ENCODE data around the gene FAM169A.
"Not testable (repeated sequence)": the region's sequence is repeated elsewhere in the genome, so short reads cannot be mapped to it uniquely, and the experiment has no call there.

FAM169A gene

DNA sequence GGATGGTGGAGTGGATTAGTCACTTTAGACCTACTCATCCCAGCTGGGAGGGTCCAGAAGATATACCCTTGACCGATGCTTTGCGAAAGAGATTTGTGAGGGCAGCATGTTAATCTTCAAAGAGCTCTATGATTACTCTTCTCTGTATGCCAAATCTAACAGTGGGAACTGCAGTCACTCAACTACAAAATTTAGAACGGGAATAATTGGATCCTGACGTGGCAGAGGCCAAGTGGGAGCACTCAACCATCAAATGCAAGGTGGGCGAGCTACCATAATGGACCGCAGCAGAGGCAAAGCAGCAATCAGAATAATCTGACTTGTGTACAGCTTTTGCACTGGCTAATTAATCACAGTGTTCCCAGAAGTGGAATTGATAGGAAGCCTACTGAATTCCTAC, 78.8 kb downstream of the FAM169A start:
- DNase-seq, result no peak

DNA sequence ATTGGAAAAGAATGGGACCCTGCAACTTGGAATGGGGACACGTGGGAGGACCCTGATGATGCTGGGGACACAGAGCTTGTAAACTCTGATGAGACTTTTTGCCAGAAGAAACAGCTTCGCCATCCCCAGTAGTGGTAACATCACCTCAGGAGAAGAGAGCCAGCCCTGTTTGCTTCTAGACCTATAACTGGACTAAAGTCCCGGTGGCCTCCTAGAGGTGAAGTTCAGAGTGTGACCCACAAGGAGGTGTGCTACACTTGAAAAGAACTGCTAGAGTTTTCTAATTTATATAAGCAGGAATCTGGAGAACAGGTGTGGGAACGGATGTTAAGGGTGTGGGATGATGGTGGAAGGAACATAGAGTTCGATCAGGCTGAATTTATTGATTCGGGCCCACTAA, 79.3 kb downstream of the FAM169A start:
- no peak for DNase-seq

- DNase-seq, result no peak
Observed at GRCh38 chr5:74778609-74779008, 87.6 kb downstream of the FAM169A start.

- no peak for DNase-seq
Observed at GRCh38 chr5:74772359-74772758, 93.8 kb downstream of the FAM169A start.

- no peak for DNase-seq
Observed at GRCh38 chr5:74767579-74767913, 98.6 kb downstream of the FAM169A start.

GRCh38 chr5:74766849-74767578, 99.2 kb downstream of the FAM169A start, which contains the start of the genes GFM2 and NSA2:
Gene GFM2 (minus strand): TSS chr5:74767117. CDS start chr5:74763742, 3,375 bp downstream.
Gene NSA2 (plus strand): TSS chr5:74767249. CDS start chr5:74767361, 112 bp downstream.
- peak; percentile 88 for DNase-seq

- DNase-seq, result peak; percentile 2
Observed at GRCh38 chr5:74766418-74766848, 99.8 kb downstream of the FAM169A start.

- DNase-seq, result no peak
Observed at GRCh38 chr5:74765929-74766328, 100.3 kb downstream of the FAM169A start.

DNA sequence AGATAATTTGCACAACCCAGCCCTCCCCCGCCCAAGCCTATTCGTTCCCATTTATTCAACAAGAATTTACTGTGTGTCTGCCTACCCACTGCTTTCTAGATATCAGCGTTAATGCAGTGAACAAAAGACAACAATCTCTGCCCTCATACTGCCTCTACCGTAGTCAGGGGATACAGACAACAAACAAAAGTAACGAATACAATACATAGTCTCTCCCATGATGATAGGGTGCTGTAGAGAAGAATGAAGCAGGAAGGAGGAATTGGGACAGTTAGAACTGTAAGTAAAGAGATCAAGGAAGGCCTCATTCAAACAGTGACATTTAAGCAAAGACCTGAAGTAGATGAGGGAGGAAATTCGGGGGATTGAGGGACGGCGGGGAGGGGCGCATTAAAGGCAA, 101.0 kb downstream of the FAM169A start:
- no peak for DNase-seq

DNA sequence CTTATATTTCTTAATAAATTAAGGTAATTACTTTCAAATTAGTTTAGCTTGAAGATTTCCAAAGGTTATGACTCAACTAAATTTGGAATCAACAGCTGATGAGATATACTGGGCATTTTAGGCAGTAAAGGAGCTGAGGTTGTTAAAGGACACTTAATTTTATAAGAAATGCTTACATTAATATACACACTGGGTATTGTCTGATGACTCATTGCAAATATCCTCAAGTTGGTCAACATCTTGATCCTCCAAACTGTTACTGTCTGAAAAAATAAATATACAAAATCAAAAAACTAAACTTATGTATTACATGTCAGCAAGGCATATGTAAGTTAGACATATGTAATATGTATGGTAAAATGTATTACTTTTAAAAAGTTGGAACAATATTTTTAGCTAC, 102.7 kb downstream of the FAM169A start:
- DNase-seq, result no peak

- peak; percentile 4 for DNase-seq
Observed at GRCh38 chr5:74762599-74762998, 103.6 kb downstream of the FAM169A start.

GRCh38 chr5:74761241-74761640, 104.9 kb downstream of the FAM169A start:
- no peak for DNase-seq

- DNase-seq, result not testable (repeated sequence)
Observed at GRCh38 chr5:74748742-74749141, 117.4 kb downstream of the FAM169A start.

GRCh38 chr5:74738406-74738805, 127.8 kb downstream of the FAM169A start:
- no peak for DNase-seq

GRCh38 chr5:74736759-74737158, 129.4 kb downstream of the FAM169A start:
- DNase-seq, result no peak
